Amygdala (tissue), 56 donors: ENCODE measurements around the gene C12orf57.

ENCODE experiments used
- DNase-seq, 56 donors: peaks; one replicate each; lab custom pipeline; 2025; lab: John Stamatoyannopoulos, UW

The C12orf57 gene

GRCh38 chr12:6980740-6981139 is 36.9 kb downstream of the C12orf57 start:
- DNase-seq = no peak

GRCh38 chr12:6981152-6982052 is 37.6 kb downstream of the C12orf57 start:
- DNase-seq = no peak

- no peak for DNase-seq
Observed at GRCh38 chr12:6982532-6982931, 38.7 kb downstream of the C12orf57 start.

GRCh38 chr12:6987956-6988553 is 44.2 kb downstream of the C12orf57 start:
- DNase-seq = peak in 5 of 56 donors; percentile 3 to 9 (median 8)
